Activated naive CD8-positive, alpha-beta T cell treated with anti-CD3 and anti-CD28 coated beads, Interleukin-2, amount 10 ng/mL, durations not matched to agents 7 days and 5 days (primary cell): ENCODE results near the gene BANP. TPM values are rescaled to one million over a fixed set of nuclear protein-coding genes. Genes with fewer than 3 reads are reported as not detected.
A peak's percentile ranks its signal among the peaks of the same experiment; 100 is the strongest.
"Not testable (repeated sequence)": the region's sequence is repeated elsewhere in the genome, so short reads cannot be mapped to it uniquely, and the experiment has no call there.

Experiments used
- ATAC-seq: fragments of 150-1000 bp; cut with Tn5 transposase; one replicate; pipeline ENCODE4 v1.10.0; 2021; ENCODE audit warnings: low read depth, moderate library complexity
- POLR2A ChIA-PET: fragments of 350-600 bp; sonication (Branson Sonifier 250); formaldehyde crosslinking; loops from one replicate; lab custom pipeline; 2021; ENCODE audit warnings: antibody characterized with exemption; lab: Charles Lee
- DNase-seq: peaks from one replicate; pipeline ENCODE4 v3.0.0; 2021
- H3K27ac Mint-ChIP-seq: one replicate; pipeline ENCODE4 v1.8.0; 2022; ENCODE audit warnings: mild to moderate bottlenecking, mixed read lengths
- H3K27me3 Mint-ChIP-seq: one replicate; pipeline ENCODE4 v1.8.0; 2022; ENCODE audit warnings: mild to moderate bottlenecking, moderate library complexity, mixed read lengths
- H3K36me3 Mint-ChIP-seq: one replicate; pipeline ENCODE4 v1.8.0; 2021; ENCODE audit warnings: mild to moderate bottlenecking, mixed read lengths
- H3K4me1 Mint-ChIP-seq: one replicate; pipeline ENCODE4 v1.8.0; 2021; ENCODE audit warnings: mixed read lengths
- H3K4me3 Mint-ChIP-seq: one replicate; pipeline ENCODE4 v1.8.0; 2022; ENCODE audit warnings: mild to moderate bottlenecking, moderate library complexity, mixed read lengths
- H3K9me3 Mint-ChIP-seq: one replicate; pipeline ENCODE4 v1.8.0; 2021; ENCODE audit warnings: mixed read lengths
- total RNA-seq, 2 experiments: library from RNA; stranded (reverse); gene quantifications; one replicate each; pipeline ENCODE4 v1.2.3, GENCODE V29; 2021

Gene BANP
- total RNA-seq, 2 experiments from 2014 or later = 50.2 to 55.1 TPM

GRCh38 chr16:88014252-88014781, 63.1 kb downstream of the BANP start:
- POLR2A ChIA-PET = no interaction called here
- Mint-ChIP-seq H3K27ac (no peak overlapping the region), H3K36me3 (no peaks in the 10 kb centered on the region), H3K4me1 (no peaks in the 10 kb centered on the region), H3K4me3 (no peak overlapping the region), H3K27me3 (no peaks in the 10 kb centered on the region), H3K9me3 (no peaks in the 10 kb centered on the region)
- DNase-seq = no peak
- ATAC-seq = no peak

GRCh38 chr16:88014954-88015805, 63.9 kb downstream of the BANP start:
- Mint-ChIP-seq H3K9me3 (no peaks in the 10 kb centered on the region), H3K27ac (peak overlapping the region; percentile 40), H3K4me1 (no peaks in the 10 kb centered on the region), H3K27me3 (no peaks in the 10 kb centered on the region), H3K4me3 (no peak overlapping the region), H3K36me3 (no peaks in the 10 kb centered on the region)
- POLR2A ChIA-PET = no interaction called here
- ATAC-seq (no peak), DNase-seq (no peak)

- POLR2A ChIA-PET = no interaction called here
- H3K36me3 Mint-ChIP-seq = no peaks in the 10 kb centered on the region
- H3K4me3 Mint-ChIP-seq = no peak overlapping the region
- no peaks in the 10 kb centered on the region for H3K9me3 Mint-ChIP-seq
- H3K27ac Mint-ChIP-seq = no peak overlapping the region
- H3K27me3 Mint-ChIP-seq = no peaks in the 10 kb centered on the region
- no peaks in the 10 kb centered on the region for H3K4me1 Mint-ChIP-seq
- ATAC-seq (no peak), DNase-seq (no peak)
Observed at GRCh38 chr16:88015806-88016140, 64.5 kb downstream of the BANP start.

GRCh38 chr16:88016386-88016785, 65.2 kb downstream of the BANP start:
- DNase-seq, H3K9me3 Mint-ChIP-seq, H3K27ac Mint-ChIP-seq, ATAC-seq, H3K4me3 Mint-ChIP-seq, H3K4me1 Mint-ChIP-seq, H3K36me3 Mint-ChIP-seq, POLR2A ChIA-PET, H3K27me3 Mint-ChIP-seq: not testable (repeated sequence)

GRCh38 chr16:88016964-88017363, 65.7 kb downstream of the BANP start:
- H3K4me1 Mint-ChIP-seq = no peaks in the 10 kb centered on the region
- POLR2A ChIA-PET = no interaction called here
- no peaks in the 10 kb centered on the region for H3K9me3 Mint-ChIP-seq
- DNase-seq = no peak
- H3K27ac Mint-ChIP-seq = no peak overlapping the region
- no peaks in the 10 kb centered on the region for H3K27me3 Mint-ChIP-seq
- no peak for ATAC-seq
- peaks cover 3% of the 10 kb centered on the region for H3K36me3 Mint-ChIP-seq
- no peak overlapping the region for H3K4me3 Mint-ChIP-seq

- H3K4me3 Mint-ChIP-seq = no peak overlapping the region
- ATAC-seq (peak; percentile 25), DNase-seq (no peak)
- H3K27me3 Mint-ChIP-seq = no peaks in the 10 kb centered on the region
- no peaks in the 10 kb centered on the region for H3K4me1 Mint-ChIP-seq
- H3K9me3 Mint-ChIP-seq = no peaks in the 10 kb centered on the region
- H3K27ac Mint-ChIP-seq = no peak overlapping the region
- peaks cover 3% of the 10 kb centered on the region for H3K36me3 Mint-ChIP-seq
- POLR2A ChIA-PET = no interaction called here
Observed at GRCh38 chr16:88017587-88018101, 66.4 kb downstream of the BANP start.

GRCh38 chr16:88018382-88018781, 67.1 kb downstream of the BANP start:
- H3K27me3 Mint-ChIP-seq, DNase-seq, POLR2A ChIA-PET, H3K4me3 Mint-ChIP-seq, H3K36me3 Mint-ChIP-seq, H3K4me1 Mint-ChIP-seq, H3K9me3 Mint-ChIP-seq, ATAC-seq, H3K27ac Mint-ChIP-seq: not testable (repeated sequence)

GRCh38 chr16:88019041-88019820, 68.0 kb downstream of the BANP start:
- ATAC-seq, DNase-seq, POLR2A ChIA-PET, H3K36me3 Mint-ChIP-seq, H3K27ac Mint-ChIP-seq, H3K27me3 Mint-ChIP-seq, H3K9me3 Mint-ChIP-seq, H3K4me3 Mint-ChIP-seq, H3K4me1 Mint-ChIP-seq: not testable (repeated sequence)

- Mint-ChIP-seq H3K4me3 (no peak overlapping the region), H3K27ac (peak overlapping the region; percentile 9), H3K4me1 (no peaks in the 10 kb centered on the region), H3K36me3 (peaks cover 4% of the 10 kb centered on the region), H3K9me3 (no peaks in the 10 kb centered on the region), H3K27me3 (no peaks in the 10 kb centered on the region)
- DNase-seq = no peak
- ATAC-seq = no peak
- POLR2A ChIA-PET = no interaction called here
Observed at GRCh38 chr16:88019821-88020515, 68.7 kb downstream of the BANP start.

- Mint-ChIP-seq H3K27me3 (no peaks in the 10 kb centered on the region), H3K9me3 (no peaks in the 10 kb centered on the region), H3K4me3 (no peak overlapping the region), H3K36me3 (peaks cover 4% of the 10 kb centered on the region), H3K27ac (peak overlapping the region; percentile 9), H3K4me1 (no peaks in the 10 kb centered on the region)
- no peak for ATAC-seq
- POLR2A ChIA-PET = no interaction called here
- no peak for DNase-seq
Observed at GRCh38 chr16:88020516-88020885, 69.3 kb downstream of the BANP start.

- H3K36me3 Mint-ChIP-seq, POLR2A ChIA-PET, H3K27me3 Mint-ChIP-seq, H3K27ac Mint-ChIP-seq, H3K4me3 Mint-ChIP-seq, H3K4me1 Mint-ChIP-seq, ATAC-seq, DNase-seq, H3K9me3 Mint-ChIP-seq: not testable (repeated sequence)
Observed at GRCh38 chr16:88021041-88021970, 70.1 kb downstream of the BANP start.

GRCh38 chr16:88022076-88023042, 71.1 kb downstream of the BANP start:
- POLR2A ChIA-PET = no interaction called here
- H3K4me1 Mint-ChIP-seq = no peaks in the 10 kb centered on the region
- H3K27me3 Mint-ChIP-seq = no peaks in the 10 kb centered on the region
- peaks cover 4% of the 10 kb centered on the region for H3K36me3 Mint-ChIP-seq
- H3K9me3 Mint-ChIP-seq = no peaks in the 10 kb centered on the region
- ATAC-seq (no peak), DNase-seq (no peak)
- H3K4me3 Mint-ChIP-seq = no peak overlapping the region
- H3K27ac Mint-ChIP-seq = no peak overlapping the region
